ENCODE results near the gene KIAA0040. TPM values are rescaled to one million over a fixed set of nuclear protein-coding genes. Genes with fewer than 3 reads are reported as not detected.

Gene KIAA0040
- total RNA-seq, 1 experiment from 2014 or later: 15.0 TPM

DNA sequence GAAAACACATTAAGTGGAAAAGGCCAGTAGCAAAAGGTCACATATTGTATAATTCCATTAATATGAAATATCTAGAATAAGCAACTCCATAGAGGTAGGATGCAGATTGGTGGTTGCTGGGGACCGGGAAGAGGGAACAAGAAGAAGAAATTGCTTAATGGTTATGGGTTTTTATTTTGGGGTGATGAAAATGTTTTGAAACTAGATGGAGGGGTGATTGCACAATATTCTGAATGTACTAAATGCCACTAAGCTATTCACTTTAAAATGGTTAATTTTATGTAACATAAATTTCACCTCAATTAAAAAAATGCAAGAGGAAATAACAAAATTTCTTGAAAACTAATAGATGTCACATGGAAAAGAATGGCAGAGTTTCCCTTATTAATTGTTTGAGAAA is 6.7 kb downstream of the KIAA0040 start (continued):
- TF ChIP-seq, protein P1, sequence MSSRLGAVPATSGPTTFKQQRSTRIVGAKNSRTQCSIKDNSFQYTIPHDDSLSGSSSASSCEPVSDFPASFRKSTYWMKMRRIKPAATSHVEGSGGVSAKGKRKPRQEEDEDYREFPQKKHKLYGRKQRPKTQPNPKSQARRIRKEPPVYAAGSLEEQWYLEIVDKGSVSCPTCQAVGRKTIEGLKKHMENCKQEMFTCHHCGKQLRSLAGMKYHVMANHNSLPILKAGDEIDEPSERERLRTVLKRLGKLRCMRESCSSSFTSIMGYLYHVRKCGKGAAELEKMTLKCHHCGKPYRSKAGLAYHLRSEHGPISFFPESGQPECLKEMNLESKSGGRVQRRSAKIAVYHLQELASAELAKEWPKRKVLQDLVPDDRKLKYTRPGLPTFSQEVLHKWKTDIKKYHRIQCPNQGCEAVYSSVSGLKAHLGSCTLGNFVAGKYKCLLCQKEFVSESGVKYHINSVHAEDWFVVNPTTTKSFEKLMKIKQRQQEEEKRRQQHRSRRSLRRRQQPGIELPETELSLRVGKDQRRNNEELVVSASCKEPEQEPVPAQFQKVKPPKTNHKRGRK (CRISPR knock-in tag; IDR thresholded peaks at IDR 0.05; ENCODE audit: borderline replicate concordance): no peak
- TF ChIP-seq NR1H2 (CRISPR knock-in tag; IDR thresholded peaks at IDR 0.05): no peak
- TF ChIP-seq FOXK1 (CRISPR knock-in tag; IDR thresholded peaks at IDR 0.05): no peak

DNA sequence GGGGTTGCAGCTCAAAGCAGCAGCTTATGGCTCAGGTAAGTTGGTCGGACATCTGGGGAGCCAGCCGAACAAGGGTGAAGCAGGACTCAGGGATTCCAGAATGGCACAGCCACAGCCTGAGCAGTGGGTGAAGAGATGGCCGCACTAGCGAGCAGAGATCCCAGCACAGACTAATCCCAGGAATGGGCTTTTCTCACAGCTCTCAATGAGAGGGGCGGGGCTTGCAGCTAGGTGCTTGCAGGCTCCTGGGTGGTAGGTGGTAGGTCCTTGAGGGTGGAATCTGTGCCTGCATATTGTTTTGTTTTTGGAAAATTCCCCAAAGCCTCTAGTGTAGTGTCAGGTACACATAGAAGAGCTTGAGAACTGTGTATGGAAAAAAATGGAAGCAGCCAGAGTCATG is 9.0 kb downstream of the KIAA0040 start:
- no peaks in the 10 kb centered on the region for H3K27me3 Mint-ChIP-seq (ENCODE audit: low read depth)
- H3K4me1 Mint-ChIP-seq: peaks cover 22% of the 10 kb centered on the region
- ChIA-PET POLR2A (no interaction called here), CTCF (interaction anchor here (0.7 to 2.0 kb wide), 10 partner anchors 8 to 134 kb away, joined by 3 to 11 read pairs (median 4); no protein-coding TSS in a partner anchor)
- no peak overlapping the region for H3K27ac Mint-ChIP-seq
- H3K4me3 Mint-ChIP-seq: no peak overlapping the region
- DNase-seq (ENCODE audit: low spot score) (peak; percentile 33), ATAC-seq (peak; percentile 91)
- H3K36me3 Mint-ChIP-seq: no peaks in the 10 kb centered on the region
- no peaks in the 10 kb centered on the region for H3K9me3 Mint-ChIP-seq
- TF ChIP-seq SMAD4 (CRISPR knock-in tag; IDR thresholded peaks at IDR 0.05) (no peak), HMGA2 (CRISPR knock-in tag; IDR thresholded peaks at IDR 0.05) (no peak), ZNF263 (CRISPR knock-in tag; IDR thresholded peaks at IDR 0.05; ENCODE audit: low read depth) (no peak), RELA (CRISPR knock-in tag; IDR thresholded peaks at IDR 0.05; ENCODE audit: borderline replicate concordance) (no peak), JUN (CRISPR knock-in tag; IDR thresholded peaks at IDR 0.05) (no peak), FOXK1 (CRISPR knock-in tag; IDR thresholded peaks at IDR 0.05) (no peak), NFYB (CRISPR knock-in tag; conservative IDR thresholded peaks at IDR 0.05; ENCODE audit: low read depth) (no peak), ATF1 (CRISPR knock-in tag; IDR thresholded peaks at IDR 0.05) (no peak), ZNF138 (CRISPR knock-in tag; conservative IDR thresholded peaks at IDR 0.05) (no peak), ETV6 (CRISPR knock-in tag; IDR thresholded peaks at IDR 0.05) (no peak)
- TF ChIP-seq, protein P2, sequence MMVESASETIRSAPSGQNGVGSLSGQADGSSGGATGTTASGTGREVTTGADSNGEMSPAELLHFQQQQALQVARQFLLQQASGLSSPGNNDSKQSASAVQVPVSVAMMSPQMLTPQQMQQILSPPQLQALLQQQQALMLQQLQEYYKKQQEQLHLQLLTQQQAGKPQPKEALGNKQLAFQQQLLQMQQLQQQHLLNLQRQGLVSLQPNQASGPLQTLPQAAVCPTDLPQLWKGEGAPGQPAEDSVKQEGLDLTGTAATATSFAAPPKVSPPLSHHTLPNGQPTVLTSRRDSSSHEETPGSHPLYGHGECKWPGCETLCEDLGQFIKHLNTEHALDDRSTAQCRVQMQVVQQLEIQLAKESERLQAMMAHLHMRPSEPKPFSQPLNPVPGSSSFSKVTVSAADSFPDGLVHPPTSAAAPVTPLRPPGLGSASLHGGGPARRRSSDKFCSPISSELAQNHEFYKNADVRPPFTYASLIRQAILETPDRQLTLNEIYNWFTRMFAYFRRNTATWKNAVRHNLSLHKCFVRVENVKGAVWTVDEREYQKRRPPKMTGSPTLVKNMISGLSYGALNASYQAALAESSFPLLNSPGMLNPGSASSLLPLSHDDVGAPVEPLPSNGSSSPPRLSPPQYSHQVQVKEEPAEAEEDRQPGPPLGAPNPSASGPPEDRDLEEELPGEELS (CRISPR knock-in tag; IDR thresholded peaks at IDR 0.05): no peak
- TF ChIP-seq, protein P3, sequence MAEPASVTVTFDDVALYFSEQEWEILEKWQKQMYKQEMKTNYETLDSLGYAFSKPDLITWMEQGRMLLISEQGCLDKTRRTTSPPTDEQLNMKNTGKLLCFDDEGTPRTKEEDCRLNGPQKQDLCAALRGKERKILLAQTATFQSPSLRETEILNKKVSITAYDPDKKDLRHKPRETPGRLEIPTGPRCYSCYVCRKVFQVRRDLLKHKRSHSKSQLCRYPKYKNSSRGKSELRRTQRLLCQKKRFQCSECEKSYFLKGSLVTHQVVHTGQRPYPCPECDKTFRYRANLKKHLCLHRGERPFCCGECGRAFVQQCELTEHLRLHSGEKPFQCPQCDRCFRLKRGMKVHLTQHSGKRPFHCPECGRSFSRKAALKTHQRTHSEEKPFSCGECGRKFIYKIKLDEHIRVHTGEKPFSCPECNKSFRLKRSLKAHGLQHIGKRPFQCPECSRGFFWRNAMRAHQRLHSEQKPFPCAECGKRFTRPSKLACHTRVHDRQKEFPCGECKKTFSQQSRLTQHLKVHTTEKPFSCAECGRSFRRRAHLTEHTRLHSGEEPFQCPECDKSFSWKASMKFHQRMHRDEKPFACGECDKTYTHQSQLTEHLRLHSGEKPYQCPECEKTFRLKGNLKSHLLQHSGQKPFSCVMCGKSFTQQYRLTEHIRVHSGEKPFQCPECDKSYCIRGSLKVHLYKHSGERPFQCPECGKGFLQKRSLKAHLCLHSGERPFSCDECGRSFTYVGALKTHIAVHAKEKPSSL (CRISPR knock-in tag; conservative IDR thresholded peaks at IDR 0.05): no peak
- TF ChIP-seq, protein P4, sequence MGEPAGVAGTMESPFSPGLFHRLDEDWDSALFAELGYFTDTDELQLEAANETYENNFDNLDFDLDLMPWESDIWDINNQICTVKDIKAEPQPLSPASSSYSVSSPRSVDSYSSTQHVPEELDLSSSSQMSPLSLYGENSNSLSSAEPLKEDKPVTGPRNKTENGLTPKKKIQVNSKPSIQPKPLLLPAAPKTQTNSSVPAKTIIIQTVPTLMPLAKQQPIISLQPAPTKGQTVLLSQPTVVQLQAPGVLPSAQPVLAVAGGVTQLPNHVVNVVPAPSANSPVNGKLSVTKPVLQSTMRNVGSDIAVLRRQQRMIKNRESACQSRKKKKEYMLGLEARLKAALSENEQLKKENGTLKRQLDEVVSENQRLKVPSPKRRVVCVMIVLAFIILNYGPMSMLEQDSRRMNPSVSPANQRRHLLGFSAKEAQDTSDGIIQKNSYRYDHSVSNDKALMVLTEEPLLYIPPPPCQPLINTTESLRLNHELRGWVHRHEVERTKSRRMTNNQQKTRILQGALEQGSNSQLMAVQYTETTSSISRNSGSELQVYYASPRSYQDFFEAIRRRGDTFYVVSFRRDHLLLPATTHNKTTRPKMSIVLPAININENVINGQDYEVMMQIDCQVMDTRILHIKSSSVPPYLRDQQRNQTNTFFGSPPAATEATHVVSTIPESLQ (CRISPR knock-in tag; IDR thresholded peaks at IDR 0.05): no peak
- TF ChIP-seq, protein P5, sequence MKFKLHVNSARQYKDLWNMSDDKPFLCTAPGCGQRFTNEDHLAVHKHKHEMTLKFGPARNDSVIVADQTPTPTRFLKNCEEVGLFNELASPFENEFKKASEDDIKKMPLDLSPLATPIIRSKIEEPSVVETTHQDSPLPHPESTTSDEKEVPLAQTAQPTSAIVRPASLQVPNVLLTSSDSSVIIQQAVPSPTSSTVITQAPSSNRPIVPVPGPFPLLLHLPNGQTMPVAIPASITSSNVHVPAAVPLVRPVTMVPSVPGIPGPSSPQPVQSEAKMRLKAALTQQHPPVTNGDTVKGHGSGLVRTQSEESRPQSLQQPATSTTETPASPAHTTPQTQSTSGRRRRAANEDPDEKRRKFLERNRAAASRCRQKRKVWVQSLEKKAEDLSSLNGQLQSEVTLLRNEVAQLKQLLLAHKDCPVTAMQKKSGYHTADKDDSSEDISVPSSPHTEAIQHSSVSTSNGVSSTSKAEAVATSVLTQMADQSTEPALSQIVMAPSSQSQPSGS (CRISPR knock-in tag; IDR thresholded peaks at IDR 0.05; ENCODE audit: borderline replicate concordance, low read depth): no peak
- TF ChIP-seq, protein P6, sequence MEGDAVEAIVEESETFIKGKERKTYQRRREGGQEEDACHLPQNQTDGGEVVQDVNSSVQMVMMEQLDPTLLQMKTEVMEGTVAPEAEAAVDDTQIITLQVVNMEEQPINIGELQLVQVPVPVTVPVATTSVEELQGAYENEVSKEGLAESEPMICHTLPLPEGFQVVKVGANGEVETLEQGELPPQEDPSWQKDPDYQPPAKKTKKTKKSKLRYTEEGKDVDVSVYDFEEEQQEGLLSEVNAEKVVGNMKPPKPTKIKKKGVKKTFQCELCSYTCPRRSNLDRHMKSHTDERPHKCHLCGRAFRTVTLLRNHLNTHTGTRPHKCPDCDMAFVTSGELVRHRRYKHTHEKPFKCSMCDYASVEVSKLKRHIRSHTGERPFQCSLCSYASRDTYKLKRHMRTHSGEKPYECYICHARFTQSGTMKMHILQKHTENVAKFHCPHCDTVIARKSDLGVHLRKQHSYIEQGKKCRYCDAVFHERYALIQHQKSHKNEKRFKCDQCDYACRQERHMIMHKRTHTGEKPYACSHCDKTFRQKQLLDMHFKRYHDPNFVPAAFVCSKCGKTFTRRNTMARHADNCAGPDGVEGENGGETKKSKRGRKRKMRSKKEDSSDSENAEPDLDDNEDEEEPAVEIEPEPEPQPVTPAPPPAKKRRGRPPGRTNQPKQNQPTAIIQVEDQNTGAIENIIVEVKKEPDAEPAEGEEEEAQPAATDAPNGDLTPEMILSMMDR (IDR thresholded peaks at IDR 0.05): no peak
- TF ChIP-seq, protein P7, sequence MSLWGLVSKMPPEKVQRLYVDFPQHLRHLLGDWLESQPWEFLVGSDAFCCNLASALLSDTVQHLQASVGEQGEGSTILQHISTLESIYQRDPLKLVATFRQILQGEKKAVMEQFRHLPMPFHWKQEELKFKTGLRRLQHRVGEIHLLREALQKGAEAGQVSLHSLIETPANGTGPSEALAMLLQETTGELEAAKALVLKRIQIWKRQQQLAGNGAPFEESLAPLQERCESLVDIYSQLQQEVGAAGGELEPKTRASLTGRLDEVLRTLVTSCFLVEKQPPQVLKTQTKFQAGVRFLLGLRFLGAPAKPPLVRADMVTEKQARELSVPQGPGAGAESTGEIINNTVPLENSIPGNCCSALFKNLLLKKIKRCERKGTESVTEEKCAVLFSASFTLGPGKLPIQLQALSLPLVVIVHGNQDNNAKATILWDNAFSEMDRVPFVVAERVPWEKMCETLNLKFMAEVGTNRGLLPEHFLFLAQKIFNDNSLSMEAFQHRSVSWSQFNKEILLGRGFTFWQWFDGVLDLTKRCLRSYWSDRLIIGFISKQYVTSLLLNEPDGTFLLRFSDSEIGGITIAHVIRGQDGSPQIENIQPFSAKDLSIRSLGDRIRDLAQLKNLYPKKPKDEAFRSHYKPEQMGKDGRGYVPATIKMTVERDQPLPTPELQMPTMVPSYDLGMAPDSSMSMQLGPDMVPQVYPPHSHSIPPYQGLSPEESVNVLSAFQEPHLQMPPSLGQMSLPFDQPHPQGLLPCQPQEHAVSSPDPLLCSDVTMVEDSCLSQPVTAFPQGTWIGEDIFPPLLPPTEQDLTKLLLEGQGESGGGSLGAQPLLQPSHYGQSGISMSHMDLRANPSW (CRISPR knock-in tag; conservative IDR thresholded peaks at IDR 0.05; ENCODE audit: low read depth): no peak
- TF ChIP-seq, protein P8, sequence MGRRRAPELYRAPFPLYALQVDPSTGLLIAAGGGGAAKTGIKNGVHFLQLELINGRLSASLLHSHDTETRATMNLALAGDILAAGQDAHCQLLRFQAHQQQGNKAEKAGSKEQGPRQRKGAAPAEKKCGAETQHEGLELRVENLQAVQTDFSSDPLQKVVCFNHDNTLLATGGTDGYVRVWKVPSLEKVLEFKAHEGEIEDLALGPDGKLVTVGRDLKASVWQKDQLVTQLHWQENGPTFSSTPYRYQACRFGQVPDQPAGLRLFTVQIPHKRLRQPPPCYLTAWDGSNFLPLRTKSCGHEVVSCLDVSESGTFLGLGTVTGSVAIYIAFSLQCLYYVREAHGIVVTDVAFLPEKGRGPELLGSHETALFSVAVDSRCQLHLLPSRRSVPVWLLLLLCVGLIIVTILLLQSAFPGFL (CRISPR knock-in tag; IDR thresholded peaks at IDR 0.05; ENCODE audit: borderline replicate concordance): no peak

All from WTC11 (cell line).